Measurements from ENCODE around the gene PEX11G. TPM values are rescaled to one million over a fixed set of nuclear protein-coding genes. Genes with fewer than 3 reads are reported as not detected.

The PEX11G gene
- total RNA-seq, 1 experiment from 2014 or later: 0.36 TPM

DNA sequence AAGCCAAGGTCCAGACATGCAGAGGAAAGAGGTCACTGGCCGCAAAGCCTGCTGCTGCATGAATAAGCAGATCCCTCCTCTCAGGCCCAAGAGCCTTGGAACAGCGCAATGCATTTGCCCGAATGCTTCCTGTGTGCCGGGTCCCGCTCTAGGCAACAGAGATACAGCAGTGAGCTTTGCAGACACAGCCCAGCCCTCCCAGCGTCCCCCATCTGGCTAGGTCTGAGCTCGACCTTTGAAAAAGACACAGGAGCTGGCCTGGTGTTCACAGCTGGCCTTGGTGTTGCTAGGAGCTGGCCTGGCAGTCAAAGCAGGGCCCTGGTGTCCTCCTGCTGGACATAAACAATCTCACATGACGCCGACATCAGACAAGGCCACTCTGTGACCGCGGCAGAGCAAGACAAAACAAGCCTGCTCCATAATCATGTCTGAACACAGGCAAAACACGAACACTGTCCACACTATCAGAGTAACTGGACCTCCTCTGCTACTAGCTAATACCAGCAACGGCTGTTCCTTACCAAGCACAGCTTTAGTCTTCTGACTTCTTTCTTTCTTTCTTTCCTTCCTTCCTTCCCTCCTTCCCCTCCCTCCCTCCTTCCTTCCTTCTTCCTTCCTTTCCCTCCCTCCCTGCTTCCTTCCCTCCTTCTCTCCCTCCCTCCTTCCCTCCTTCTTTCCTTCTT is 5.7 kb upstream of the PEX11G start:
- no peak for DNase-seq (ENCODE audit: low read depth)

DNA sequence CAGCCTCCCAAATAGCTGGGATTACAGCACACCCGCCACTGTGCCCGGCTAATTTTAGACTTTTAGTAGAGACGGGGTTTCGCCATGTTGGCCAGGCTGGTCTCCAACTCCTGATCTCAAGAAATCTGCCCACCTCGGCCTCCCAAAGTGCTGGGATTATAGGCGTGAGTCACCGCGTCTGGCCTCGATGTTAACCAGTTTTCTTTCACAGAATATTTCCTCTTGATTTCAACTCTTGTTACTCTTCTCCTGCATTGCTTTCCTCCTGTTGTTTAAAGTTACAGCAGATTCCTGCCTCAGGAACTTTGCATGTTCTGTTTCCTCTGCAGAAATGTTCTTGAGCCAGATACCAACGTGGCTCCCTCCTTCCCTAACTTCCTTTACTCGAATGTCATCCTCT is 3.7 kb upstream of the PEX11G start:
- DNase-seq (ENCODE audit: low read depth): peak; percentile 52

DNA sequence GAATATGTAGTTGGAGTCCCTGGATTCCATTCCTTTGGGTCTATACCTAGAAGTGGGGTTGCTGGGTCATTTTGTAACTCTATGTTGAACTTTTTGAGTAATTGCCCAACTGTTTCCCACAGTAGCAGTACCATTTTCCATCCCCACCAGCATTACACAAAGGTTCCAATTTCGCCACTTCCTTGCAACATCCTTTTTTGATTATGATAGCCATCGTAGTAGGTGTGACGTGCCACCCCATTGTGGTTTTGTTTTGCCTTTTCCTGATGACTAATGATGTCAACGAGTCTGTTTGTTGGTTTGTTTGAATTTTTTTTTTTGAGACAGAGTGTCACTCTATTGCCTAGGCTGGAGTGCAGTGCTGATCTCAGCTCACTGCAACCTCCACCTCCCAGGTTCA is 3.3 kb upstream of the PEX11G start:
- DNase-seq (ENCODE audit: low read depth): peak; percentile 82

DNA sequence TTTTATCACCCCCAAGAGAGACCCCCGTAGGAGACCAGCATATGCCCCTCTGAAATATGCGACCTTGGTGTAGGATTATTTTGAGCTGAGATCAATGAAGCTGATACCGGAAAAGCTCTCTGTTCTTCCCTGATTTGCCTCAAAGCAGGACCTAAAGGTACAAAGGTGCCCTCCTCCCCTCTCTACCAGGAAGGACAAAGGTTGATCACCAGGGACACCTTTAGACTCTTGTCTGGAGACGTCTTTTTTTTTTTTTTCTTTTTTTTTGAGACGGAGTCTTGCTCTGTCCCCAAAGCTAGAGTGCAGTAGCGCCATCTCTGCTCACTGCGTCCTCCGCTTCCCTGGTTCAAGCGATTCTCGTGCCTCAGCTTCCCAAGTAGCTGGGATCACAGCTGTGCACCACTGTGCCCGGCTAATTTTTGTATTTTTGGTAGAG is 792 bp upstream of the PEX11G start:
- no peak for DNase-seq (ENCODE audit: low read depth)

DNA sequence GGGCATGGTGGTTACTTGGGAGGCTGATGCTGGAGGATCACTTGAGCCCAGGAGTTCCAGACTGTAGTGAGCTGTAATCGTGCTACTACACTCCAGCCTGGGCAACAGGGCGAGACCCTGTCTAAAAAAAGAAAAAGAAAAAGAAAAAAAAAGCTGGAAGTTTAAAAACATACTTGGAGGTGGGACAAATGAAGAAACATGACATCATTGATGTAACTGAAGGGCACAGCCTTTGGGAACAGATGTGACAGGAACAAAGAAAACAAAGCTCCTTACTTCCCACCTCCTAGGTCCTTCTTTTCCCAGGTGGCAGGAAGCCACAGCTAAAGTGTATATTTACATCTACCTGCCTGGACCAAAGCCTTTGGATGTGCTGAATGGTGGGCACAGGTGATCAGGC is 1.9 kb downstream of the PEX11G start:
- no peak for DNase-seq (ENCODE audit: low read depth)

DNA sequence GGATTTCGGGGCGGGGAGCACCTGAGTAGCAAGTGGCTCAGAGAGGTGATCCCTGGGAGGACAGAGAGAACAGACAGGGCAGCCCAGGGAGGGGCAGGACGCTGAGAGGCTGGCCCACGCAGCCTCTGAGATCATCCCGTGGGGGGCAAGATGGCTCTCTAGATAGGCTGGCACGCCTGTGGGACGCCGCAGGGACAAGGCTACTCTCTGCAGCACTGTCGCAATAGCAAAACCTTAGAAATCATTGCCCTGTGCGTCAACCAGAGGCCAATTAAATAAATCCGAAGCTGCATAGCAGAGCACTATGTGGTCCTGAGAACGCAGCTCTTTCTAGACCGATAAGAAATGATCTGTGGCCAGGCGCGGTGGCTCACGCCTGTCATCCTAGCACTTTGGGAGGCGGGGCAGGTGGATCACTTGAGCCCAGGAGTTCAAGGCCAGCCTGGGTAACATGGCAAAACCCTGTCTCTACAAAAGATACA is 5.1 kb downstream of the PEX11G start:
- peak; percentile 57 for DNase-seq (ENCODE audit: low read depth)

DNA sequence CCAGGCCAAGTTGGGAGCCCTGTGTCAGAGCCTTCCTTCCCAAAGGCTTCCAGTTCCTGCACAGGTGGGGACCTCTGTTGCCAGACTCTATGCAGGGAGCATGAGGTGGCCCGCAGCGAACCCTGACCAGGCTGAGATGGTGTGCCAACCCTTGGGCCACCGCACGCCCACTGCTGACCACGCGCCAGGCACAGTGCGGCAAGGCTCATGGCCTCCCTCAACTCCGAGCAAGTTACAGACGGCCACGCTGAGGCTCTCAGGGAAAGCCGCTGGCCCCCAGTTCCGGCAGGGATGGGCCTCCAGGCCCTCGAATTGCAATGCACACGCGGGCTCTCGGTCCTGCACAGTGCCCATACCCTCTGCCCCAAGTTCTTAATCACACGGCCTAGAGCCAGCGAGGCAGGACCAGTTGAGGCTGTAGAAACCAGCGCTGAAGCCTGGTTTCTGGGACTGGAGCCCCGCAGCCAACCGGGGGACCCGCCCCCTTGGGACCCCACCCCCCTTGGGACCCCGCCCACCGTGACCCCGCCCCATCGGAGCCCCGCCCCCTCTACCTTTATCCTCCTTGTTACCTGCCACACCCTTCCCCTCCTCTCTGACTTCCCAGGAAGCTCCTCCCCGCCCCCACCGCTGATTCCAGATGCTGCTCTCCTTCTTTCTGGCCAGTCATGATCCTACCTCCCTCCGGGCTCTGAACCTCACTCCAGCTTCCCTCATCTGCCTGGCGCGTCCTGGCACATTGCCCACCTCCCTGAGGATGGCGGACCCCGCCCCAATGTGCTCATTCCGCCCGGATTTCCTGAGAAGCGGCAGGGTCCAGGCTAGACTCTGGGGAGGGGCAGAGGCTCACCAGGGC is 6.0 kb downstream of the PEX11G start:
- no peak for DNase-seq (ENCODE audit: low read depth)

DNA sequence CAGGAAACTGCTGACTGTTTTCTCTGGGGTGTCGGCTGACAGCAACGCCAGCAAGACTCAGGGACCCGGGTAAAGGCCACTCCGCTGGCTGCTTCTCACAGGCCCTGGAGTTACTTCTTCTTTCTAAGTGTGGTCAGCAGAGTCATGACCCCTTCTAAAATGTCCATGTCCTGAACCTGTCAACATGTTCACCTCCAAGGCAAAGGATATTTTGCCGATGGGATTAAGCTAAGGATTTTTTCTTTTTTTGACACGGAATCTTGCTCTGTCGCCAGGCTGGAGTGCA is 7.9 kb downstream of the PEX11G start:
- no peak for DNase-seq (ENCODE audit: low read depth)

DNA sequence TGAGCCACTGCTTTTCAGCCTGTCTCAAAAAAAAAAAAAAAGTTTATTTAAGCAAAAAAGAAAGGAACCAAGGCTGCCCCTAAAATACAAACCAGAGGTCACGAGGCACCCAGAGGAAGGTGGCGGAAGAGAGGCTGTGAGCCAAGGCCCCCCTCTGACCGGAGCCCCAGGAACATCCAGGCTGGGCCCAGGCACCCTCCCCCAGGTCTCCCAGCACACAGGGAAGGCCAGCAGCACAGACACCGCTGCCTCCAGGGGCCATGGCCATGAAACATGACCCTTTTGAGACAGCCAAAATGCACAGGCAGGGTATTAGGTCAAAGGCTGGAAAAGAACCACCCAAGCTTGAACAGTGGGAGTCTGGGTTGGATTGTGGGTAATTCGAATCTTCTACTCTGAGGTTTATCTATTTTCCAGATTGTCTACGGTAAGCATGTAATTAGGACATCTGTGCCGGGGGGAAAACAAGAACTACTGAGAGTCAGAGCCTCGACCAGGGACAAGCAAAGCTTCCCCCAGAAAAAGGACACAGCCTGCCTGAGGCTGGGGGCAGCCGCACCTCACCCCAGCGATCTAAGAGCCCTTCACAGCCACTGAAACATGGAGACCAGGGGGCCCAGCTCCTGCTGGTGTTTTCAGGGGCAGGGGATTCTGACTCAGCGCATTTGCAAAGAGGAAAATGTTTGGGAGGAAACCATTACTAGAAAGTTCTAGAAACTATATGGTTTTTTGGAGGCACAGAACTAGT is 8.4 kb downstream of the PEX11G start:
- peak; percentile 41 for DNase-seq (ENCODE audit: low read depth)

DNA sequence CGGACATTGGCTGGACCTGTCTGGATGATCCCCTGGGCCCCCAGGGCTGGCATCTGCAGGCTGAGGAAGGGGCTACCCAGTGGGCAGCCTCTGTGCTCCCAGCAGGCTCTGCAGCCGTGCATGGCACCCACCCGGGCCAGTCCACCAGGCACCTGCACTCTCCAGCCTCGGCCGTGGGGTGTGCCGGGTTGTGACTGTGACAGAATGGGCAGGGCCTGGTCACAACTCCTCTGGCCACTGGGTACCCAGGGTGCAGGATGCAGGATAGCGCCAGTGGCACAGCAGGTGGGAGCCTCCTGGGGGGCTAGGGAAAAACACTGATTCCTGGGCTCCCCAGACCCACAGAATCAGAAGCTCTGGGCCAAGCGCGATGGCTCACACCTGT is 10.0 kb downstream of the PEX11G start:
- no peak for DNase-seq (ENCODE audit: low read depth)

DNA sequence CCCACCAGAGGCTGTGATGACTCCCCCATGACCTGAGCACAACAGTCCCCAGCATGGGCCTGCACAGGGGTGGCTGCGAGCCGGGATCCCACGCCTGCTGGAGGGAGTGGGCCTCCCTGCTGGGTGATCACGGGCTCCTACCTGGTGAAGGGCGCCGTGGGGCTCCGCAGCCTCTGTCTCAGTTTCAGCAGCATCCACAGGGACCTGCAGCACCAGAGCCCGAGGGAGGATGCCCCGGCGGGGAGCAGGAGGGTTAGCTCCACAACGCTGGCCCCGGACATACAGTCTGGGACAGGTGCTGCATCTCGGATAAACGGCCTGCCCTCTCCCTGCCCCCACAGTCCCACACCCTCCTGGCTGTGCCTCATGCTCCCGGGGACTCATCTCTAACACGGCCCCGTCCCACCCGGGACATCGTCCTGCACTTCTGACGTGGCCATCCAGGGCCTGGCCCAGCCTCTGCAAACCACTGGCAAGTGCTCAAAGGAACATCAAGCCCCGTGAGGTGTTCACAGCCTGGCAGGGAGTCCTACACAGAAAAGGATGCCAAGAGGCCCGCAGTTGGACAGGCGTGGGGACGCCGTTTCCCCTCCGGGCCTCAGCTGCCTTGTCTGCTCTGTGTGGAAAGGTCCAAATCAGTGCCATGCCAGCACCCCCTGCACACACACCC is 10.5 kb downstream of the PEX11G start:
- DNase-seq (ENCODE audit: low read depth): peak; percentile 40

DNA sequence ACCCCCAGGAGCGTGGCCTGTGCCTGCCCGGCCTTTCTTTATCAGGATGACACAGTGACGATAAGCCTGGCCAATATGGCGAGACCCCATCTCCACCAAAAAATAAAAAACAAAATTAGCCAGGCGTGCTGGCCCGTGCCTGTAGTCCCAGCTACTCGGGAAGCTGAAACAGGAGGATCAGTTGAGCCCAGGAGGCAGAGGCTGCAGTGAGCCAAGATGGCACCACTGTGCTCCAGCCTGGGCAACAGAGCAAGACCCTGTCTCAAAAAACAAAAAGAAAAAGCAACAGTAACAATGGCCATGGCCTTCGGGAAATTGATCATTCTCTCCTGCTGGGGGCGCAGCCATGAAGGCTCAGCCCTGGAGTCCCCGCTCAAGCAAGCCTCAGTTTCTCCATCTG is 11.1 kb downstream of the PEX11G start:
- no peak for DNase-seq (ENCODE audit: low read depth)

DNA sequence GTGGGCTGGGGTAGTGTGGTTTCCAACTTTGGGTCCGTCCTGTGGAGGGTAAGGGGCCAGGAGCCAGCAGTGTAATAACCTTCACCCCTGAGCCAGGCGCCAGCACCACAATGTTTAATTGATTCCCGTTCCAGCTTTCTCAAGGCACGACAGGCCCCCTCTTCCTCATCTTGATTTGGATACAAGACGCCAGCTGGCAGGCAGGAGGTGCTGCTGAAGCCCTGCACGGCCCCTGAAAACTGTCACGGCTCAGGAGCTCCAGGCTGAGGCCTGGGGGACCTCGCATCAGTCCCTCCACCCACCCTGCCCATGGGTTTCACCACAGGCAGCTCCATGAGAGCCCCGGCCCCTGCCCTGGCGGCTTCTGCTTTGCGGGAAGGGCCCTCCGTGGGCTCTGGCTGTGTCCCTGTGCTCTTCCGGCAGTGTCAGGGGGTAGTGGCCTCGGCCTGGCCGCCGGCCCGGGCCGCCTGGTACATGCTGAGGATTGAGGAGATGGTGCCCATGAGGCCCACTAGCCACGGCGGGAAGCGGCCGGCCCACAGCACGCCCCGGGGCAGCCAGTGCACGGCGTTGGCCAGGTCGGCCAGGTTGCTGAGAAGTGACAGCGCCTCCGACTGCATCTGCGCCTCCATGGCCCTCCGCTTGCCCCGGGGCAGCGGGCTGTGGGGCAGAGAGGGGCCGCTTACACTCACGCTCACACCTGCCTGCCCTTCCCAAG is 11.9 kb downstream of the PEX11G start:
- DNase-seq (ENCODE audit: low read depth): no peak

DNA sequence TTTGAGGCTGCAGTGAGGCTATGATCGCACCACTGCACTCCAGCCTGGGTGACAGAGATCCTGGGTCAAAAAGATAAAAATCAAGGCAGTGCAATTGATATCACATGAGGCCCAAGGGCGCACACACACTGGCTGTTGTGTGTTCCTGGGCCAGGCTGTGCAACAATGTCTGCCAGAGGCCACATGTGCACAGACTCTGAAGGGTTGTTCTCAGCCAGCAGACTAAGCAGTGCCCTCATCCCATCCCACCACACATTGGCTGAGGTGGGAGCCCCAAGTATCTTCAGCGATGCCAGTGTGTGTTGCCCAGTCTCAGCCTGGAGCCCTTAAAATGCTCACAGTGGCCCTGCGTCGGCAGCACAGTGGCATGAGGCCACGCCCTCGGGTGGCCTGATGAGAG is 12.6 kb downstream of the PEX11G start:
- no peak for DNase-seq (ENCODE audit: low read depth)

DNA sequence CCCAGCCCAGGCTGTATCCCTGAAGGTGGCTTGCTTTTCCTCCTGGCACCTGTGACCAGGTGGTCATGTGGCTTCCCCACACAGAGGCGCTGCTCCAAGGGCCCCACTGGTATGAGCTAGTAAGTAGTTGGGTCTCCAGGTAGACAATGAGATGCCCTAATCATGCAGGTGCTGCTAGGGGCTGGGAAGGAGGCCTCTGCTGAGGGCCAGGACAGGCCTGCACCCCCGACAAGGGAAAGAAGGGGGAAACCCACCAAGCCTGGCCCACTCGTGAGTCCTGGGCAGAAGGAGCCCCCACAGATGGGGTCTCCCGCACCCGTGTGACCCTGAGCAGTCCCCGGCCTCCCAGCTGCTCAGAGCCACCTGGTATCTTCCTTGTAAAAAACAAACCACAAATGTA is 13.2 kb downstream of the PEX11G start:
- no peak for DNase-seq (ENCODE audit: low read depth)

DNA sequence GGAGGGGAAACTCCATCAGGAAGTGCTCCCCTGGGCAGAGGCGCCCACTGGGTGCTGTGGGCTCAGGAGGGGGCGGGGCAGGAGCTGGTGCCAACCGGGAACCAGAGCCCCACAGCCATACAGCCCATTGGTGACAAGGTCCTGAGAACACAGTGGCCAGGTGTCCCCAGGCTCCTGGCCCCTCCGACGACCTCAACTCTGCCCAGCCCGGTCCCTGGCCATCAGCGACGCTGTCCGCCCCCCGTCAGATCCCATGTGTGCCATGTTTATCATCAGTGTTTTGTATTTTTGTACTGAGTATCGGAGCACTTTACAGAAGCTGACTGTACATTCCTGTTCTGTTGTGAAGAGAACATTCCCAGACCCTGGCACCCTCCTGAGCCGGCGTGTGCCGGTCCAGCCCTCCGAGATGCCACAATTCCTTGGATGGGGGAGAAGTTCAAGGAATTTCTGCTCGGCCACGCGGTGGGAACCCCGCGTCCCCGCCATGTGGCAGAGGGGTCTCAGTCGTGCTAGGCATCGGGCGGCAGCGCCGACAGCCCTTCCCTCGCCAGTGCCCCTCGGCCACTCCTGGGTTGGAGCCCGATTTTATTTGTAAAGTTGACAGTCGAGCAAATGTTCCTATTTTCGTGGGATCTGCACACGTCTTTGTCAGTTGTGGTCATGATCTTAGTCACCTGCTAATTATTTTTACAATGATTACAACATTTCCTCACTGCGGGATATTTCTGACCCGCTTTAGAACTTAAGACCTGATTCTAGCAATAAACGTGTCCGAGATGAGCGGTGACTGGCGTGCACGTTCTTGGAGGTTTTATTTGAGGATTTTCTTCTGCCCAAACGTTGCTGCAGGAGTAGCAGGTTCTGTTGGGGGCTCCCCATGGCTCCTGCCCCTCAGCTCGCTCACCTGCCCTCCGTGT is 16.9 kb downstream of the PEX11G start:
- DNase-seq (ENCODE audit: low read depth): no peak

DNA sequence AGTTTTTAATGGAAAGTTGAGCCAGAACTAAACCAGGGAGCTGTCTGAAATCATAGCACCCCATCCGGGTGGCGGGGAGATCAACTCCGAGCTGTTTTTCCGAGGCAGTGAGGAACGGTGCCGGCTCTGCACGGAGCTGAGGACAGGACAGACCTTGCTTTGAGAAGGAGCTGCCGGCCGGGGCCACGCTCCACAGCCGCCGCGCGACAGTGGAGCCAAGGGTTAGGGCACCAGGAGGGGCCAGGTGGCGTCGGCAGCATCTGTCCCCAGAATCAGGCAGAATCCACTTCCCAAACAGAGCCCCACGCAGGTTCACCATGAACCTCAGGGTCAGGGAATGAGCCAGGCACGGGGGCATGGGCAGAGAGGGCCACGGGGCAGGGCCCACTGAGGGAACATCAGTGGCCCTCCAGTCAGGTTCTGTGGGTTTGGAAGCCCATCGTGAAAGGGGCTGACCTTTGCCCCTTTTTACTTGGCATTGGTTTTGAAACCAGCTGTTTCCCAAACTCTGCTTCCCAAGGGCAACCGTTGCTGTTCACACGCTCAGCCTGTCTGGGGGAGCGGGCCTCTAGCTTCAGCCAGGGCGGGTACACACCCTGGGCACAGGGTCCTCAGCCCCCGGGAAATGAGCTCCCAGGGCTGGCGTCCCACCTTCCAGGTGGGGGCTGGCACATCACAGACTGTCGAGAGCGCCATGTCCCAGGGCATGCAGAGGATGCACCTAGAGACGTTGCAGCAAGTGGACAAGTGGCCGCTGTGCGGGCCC is 18.1 kb downstream of the PEX11G start:
- DNase-seq (ENCODE audit: low read depth): no peak

DNA sequence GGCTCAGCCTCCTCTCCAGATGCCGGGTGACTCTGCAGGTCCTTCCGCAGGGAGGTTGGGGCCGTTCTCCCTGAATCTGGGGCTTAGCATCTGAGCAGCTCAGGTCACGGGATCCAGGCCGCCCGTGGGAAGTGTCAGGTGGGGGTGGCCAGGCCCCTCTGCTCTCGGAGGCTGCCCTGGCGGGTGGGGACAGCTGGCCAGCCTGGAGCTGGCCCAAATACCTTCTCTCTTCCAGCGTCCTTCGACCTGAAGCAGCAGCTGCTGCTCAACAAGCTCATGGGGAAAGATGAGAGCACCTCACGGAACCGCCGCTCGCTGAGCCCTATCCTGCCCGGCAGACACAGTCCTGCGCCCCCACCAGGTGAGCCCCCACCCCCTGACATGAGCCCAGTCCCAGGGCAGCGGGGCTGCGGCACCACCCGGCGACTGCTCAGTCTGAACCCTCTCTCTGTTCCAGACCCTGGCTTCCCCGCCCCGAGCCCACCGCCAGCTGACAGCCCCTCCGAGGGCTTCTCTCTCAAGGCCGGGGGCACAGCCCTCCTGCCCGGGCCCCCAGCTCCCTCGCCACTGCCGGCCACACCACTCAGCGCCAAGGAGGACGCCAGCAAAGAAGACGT is 19.1 kb downstream of the PEX11G start:
- no peak for DNase-seq (ENCODE audit: low read depth)

DNA sequence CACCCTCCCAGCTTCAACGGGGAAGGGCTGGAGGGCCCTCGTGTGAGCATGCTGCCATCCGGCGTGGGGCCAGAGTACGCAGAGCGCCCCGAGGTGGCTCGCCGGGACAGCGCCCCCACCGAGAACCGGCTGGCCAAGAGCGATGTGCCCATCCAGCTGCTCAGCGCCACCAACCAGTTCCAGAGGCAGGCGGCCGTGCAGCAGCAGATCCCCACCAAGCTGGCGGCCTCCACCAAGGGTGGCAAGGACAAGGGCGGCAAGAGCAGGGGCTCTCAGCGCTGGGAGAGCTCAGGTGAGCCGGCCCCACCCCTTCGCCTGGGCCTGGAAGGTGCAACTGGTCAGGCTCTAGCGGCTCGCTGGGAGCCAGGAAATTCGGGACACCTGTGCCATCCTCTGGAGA is 20.0 kb downstream of the PEX11G start:
- no peak for DNase-seq (ENCODE audit: low read depth)

Data from RPMI7951 (cell line).